CD8-positive, alpha-beta memory T cell (primary cell): ENCODE data around the gene OR5A1. TPM values are rescaled to one million over a fixed set of nuclear protein-coding genes. Genes with fewer than 3 reads are reported as not detected.
A peak's percentile ranks its signal among the peaks of the same experiment; 100 is the strongest.

Source experiments
- CTCF ChIA-PET: fragments of 350-600 bp; sonication (Branson Sonifier 250); formaldehyde crosslinking; loops from one replicate; lab custom pipeline; 2021; ENCODE audit warnings: antibody characterized with exemption; lab: Charles Lee
- POLR2A ChIA-PET: fragments of 350-600 bp; sonication (Branson Sonifier 250); formaldehyde crosslinking; loops from one replicate; lab custom pipeline; 2021; ENCODE audit warnings: antibody characterized with exemption; lab: Charles Lee
- DNase-seq, 5 donors: peaks; one replicate each; pipeline versions ENCODE4 v3.0.0 to v3.0.0-alpha.2; 2020 to 2022; ENCODE audit warnings: mixed read lengths in 1 of 5
- H3K27ac ChIP-seq: one replicate; pipeline ENCODE4 v1.7.0; 2013; ENCODE audit warnings: low read depth, mild to moderate bottlenecking, low read length, moderate library complexity
- H3K27me3 ChIP-seq: 2 replicates; pipeline ENCODE4 v1.7.0; 2013; ENCODE audit warnings: low read length, mild to moderate bottlenecking; ENCODE audit not compliant: insufficient read depth, poor library complexity, severe bottlenecking
- H3K36me3 ChIP-seq: 2 replicates; pipeline ENCODE4 v1.7.0; 2013; ENCODE audit warnings: mild to moderate bottlenecking, low read length, moderate library complexity; ENCODE audit not compliant: insufficient read depth
- H3K4me1 ChIP-seq: 2 replicates; pipeline ENCODE4 v1.7.0; 2013; ENCODE audit warnings: mild to moderate bottlenecking, low read length, moderate library complexity; ENCODE audit not compliant: insufficient read depth
- H3K4me3 ChIP-seq: 2 replicates; pipeline ENCODE4 v1.7.0; 2013; ENCODE audit warnings: mild to moderate bottlenecking, low read length
- H3K9me3 ChIP-seq: 2 replicates; pipeline ENCODE4 v1.7.0; 2013; ENCODE audit warnings: mild to moderate bottlenecking, low read length
- H3K27ac Mint-ChIP-seq, 8 donors: one replicate each; pipeline ENCODE4 v1.8.0; 2020 to 2021; ENCODE audit warnings: mixed read lengths in 8 of 8, mild to moderate bottlenecking in 6 of 8, inconsistent platforms in 3 of 8, moderate library complexity in 3 of 8
- H3K27me3 Mint-ChIP-seq, 2 donors: one replicate each; pipeline ENCODE4 v1.8.0; 2020 to 2021; ENCODE audit warnings: mixed read lengths in 2 of 2, mild to moderate bottlenecking in 1 of 2, moderate library complexity in 1 of 2
- H3K36me3 Mint-ChIP-seq, 3 donors: one replicate each; pipeline ENCODE4 v1.8.0; 2020 to 2021; ENCODE audit warnings: mixed read lengths in 3 of 3, inconsistent platforms in 1 of 3, mild to moderate bottlenecking in 1 of 3
- H3K4me1 Mint-ChIP-seq, 3 donors: one replicate each; pipeline ENCODE4 v1.8.0; 2020 to 2021; ENCODE audit warnings: mixed read lengths in 3 of 3, inconsistent platforms in 1 of 3, mild to moderate bottlenecking in 1 of 3
- H3K4me3 Mint-ChIP-seq, 7 donors: one replicate each; pipeline ENCODE4 v1.8.0; 2020 to 2021; ENCODE audit warnings: mixed read lengths in 7 of 7, mild to moderate bottlenecking in 6 of 7, moderate library complexity in 4 of 7, inconsistent platforms in 2 of 7
- H3K9me3 Mint-ChIP-seq, 5 donors: one replicate each; pipeline ENCODE4 v1.8.0; 2020 to 2022; ENCODE audit warnings: mixed read lengths in 5 of 5, mild to moderate bottlenecking in 3 of 5, moderate library complexity in 2 of 5, inconsistent platforms in 1 of 5
- polyA plus RNA-seq: library from polyadenylated mRNA; unstranded; fragments of 300-500 nt; fragmentation: Illumina TruSeq; gene quantifications from one replicate; pipeline ENCODE4 v1.2.3, GENCODE V29; 2021
- total RNA-seq, 2 experiments: library from RNA; stranded (reverse); gene quantifications; one replicate each; pipeline ENCODE4 v1.2.3, GENCODE V29; 2021

OR5A1 gene
- total RNA-seq (not detected), polyA plus RNA-seq (not detected)

DNA sequence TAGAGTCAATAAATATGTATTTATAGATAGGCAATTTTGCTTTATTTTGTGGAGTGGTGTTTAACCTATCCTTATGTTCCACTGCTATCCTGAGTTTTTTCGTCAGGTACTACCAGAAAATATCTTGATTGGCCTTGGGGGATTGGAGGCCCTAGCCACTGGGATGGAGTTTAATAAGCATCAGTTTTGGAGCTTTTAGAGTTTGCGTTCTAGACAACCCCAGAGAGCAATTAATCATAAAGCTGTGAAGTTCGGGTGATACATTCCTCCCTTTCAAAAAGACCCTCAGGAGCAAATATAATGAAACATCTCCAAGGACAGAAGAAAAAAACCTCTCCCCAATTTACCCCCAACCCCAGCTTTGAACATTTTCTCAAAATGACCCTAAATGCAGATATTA lies at the start of gene OR5A1:
Gene OR5A1, plus strand, starts transcription at position 301 of the 400 bp plus-strand sequence. CDS start 6,700 bp downstream, outside the sequence.
- Histone ChIP-seq H3K4me3 (no peak within 1 kb of the TSS), H3K9me3 (no peaks in the 10 kb centered on the region), H3K36me3 (no peaks in the 10 kb centered on the region), H3K4me1 (no peaks in the 10 kb centered on the region), H3K27me3 (no peaks in the 10 kb centered on the region), H3K27ac (no peak within 1 kb of the TSS)
- Mint-ChIP-seq H3K36me3 (no peaks in the 10 kb centered on the region), H3K27me3 (peaks cover 6 to 8% of the 10 kb centered on the region in 2 donors), H3K4me3 (no peak within 1 kb of the TSS), H3K4me1 (no peaks in the 10 kb centered on the region), H3K27ac (no peak within 1 kb of the TSS), H3K9me3 (no peaks in the 10 kb centered on the region)
- no peak for DNase-seq
- CTCF ChIA-PET, result no interaction called here
- POLR2A ChIA-PET, result no interaction called here

DNA sequence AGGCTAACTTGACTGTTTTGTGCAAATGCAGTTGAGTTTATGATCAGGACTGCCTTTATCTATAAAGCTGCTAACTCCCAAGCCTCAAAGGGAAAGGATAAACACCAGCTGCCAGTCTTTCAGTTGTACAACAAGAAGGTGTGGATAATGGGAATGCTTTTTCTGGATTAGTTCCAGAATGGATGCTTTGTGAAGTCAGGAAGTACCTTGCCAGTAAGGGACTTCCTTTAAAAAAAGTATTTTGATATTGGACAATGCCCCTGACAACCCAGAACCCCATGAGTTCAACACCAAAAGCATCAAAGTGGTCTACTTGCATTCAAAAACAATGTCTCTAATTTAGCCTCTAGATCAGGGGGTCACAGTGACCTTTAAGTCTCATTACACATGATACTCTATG lies 42.1 kb upstream of the OR5A1 start:
- Histone ChIP-seq H3K4me3 (no peak overlapping the region), H3K36me3 (no peaks in the 10 kb centered on the region), H3K9me3 (no peaks in the 10 kb centered on the region), H3K27me3 (peaks cover 3% of the 10 kb centered on the region), H3K4me1 (no peaks in the 10 kb centered on the region), H3K27ac (no peak overlapping the region)
- CTCF ChIA-PET, result no interaction called here
- H3K4me1 Mint-ChIP-seq, result no peaks in the 10 kb centered on the region
- POLR2A ChIA-PET, result no interaction called here
- H3K4me3 Mint-ChIP-seq, result no peak overlapping the region
- H3K36me3 Mint-ChIP-seq, result no peaks in the 10 kb centered on the region
- no peak for DNase-seq
- peaks cover 0 to 3% (median 2%) of the 10 kb centered on the region in 5 donors for H3K9me3 Mint-ChIP-seq
- no peak overlapping the region for H3K27ac Mint-ChIP-seq
- H3K27me3 Mint-ChIP-seq, result peaks cover 6 to 20% of the 10 kb centered on the region in 2 donors

DNA sequence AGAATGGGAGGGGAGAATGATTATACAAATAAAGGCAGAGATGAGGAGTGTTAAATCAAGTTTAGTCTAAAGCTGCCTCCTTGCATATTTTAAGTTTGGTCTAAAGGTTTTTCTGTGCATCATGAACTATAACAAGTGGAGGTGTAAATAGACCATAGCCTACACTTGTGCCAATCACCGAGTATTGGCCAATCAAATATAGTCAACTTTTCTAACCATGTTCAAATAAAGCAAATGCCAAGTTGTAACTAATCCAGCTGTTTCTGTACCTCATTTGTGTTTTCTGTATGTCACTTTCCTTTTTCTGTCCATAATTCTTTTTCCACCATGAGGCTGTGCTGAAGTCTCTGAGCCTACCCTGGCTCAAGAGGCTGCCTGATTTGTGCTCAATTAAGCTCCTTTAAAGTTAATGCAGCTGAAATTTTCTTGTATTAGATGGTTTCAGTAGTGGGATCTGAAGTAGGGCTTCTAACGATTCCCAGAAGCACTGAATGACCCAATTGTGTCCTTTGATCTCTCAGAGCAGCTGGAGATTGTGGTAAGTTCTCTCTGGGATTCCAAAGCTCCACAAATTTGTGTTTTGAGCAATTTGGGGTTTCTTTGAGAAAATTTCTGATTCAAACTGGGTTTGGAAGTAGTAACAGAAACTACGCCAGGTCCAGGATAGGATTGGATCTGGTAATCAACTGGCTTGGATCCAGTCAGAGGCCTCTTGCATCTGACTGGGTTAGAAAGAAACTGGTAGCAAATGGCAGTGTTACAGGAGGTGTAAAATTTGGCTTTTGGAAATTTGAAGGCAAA lies 35.6 kb upstream of the OR5A1 start:
- Mint-ChIP-seq H3K4me3 (no peak overlapping the region), H3K36me3 (no peaks in the 10 kb centered on the region), H3K9me3 (peaks cover 3 to 13% (median 7%) of the 10 kb centered on the region in 5 donors), H3K4me1 (no peaks in the 10 kb centered on the region), H3K27ac (no peak overlapping the region), H3K27me3 (peaks cover 0 to 6% of the 10 kb centered on the region in 2 donors)
- Histone ChIP-seq H3K4me1 (no peaks in the 10 kb centered on the region), H3K27ac (no peak overlapping the region), H3K36me3 (no peaks in the 10 kb centered on the region), H3K27me3 (no peaks in the 10 kb centered on the region), H3K9me3 (no peaks in the 10 kb centered on the region), H3K4me3 (no peak overlapping the region)
- DNase-seq, result no peak
- ChIA-PET CTCF (interaction anchor here (1.1 kb wide), 1 partner anchor 11 kb away, joined by 3 read pairs; no protein-coding TSS in a partner anchor), POLR2A (interaction anchor here (0.7 kb wide), 1 partner anchor 1187 kb away, joined by 3 read pairs; no protein-coding TSS in a partner anchor)

DNA sequence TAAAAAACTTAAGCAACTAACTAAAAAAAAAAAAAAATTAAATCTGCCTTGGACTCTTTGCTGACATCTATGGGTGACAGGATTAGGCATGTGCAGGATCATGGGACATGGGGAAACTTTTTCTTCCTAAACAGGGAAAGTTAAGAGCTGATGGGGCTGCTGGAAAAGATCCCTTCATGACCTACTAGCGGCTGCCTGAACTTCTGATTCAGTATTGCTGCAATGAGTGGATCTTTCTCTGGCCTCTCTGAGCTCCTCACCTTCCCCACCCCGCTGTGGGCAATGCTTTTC lies 35.1 kb upstream of the OR5A1 start:
- no peaks in the 10 kb centered on the region for H3K36me3 ChIP-seq
- peaks cover 0 to 6% of the 10 kb centered on the region in 2 donors for H3K27me3 Mint-ChIP-seq
- H3K4me3 ChIP-seq, result no peak overlapping the region
- CTCF ChIA-PET, result interaction anchor here (1.1 kb wide), 1 partner anchor 12 kb away, joined by 3 read pairs; no protein-coding TSS in a partner anchor
- no peaks in the 10 kb centered on the region for H3K36me3 Mint-ChIP-seq
- no peak overlapping the region for H3K27ac ChIP-seq
- no peaks in the 10 kb centered on the region for H3K27me3 ChIP-seq
- no peak for DNase-seq
- H3K9me3 ChIP-seq, result no peaks in the 10 kb centered on the region
- H3K27ac Mint-ChIP-seq, result no peak overlapping the region
- no peaks in the 10 kb centered on the region for H3K4me1 Mint-ChIP-seq
- POLR2A ChIA-PET, result interaction anchor here (0.7 kb wide), 1 partner anchor 1186 kb away, joined by 3 read pairs; no protein-coding TSS in a partner anchor
- no peak overlapping the region for H3K4me3 Mint-ChIP-seq
- H3K4me1 ChIP-seq, result no peaks in the 10 kb centered on the region
- peaks cover 6 to 13% (median 7%) of the 10 kb centered on the region in 5 donors for H3K9me3 Mint-ChIP-seq

DNA sequence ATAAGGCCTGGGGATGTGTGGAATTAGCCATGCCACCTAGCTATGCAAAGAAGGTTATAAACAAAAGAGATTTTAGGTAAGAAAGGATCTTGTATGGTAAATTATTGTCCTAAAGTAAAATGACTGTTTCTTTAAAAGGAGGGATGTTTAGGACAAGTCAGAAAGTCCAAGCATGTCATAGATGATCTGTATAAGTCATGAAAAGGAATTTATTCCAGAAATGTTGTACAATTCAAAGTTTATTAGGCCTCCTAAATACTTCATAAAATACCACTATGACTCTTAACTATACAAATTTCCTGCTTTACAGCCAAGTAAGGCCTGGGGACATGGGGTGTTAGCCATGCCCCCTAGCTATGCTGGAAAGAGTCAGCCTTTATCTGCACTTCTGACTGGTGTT lies 32.7 kb upstream of the OR5A1 start:
- no peaks in the 10 kb centered on the region for H3K9me3 ChIP-seq
- H3K27ac Mint-ChIP-seq, result no peak overlapping the region
- no peak overlapping the region for H3K4me3 ChIP-seq
- no peak overlapping the region for H3K27ac ChIP-seq
- H3K9me3 Mint-ChIP-seq, result peaks cover 6 to 20% (median 9%) of the 10 kb centered on the region in 5 donors
- no peaks in the 10 kb centered on the region for H3K27me3 ChIP-seq
- no peaks in the 10 kb centered on the region for H3K36me3 Mint-ChIP-seq
- H3K27me3 Mint-ChIP-seq, result peaks cover 0 to 6% of the 10 kb centered on the region in 2 donors
- DNase-seq, result no peak
- no peak overlapping the region for H3K4me3 Mint-ChIP-seq
- ChIA-PET POLR2A (no interaction called here), CTCF (interaction anchor here (1.0 kb wide), 1 partner anchor 11 kb away, joined by 4 read pairs; no protein-coding TSS in a partner anchor)
- no peaks in the 10 kb centered on the region for H3K4me1 ChIP-seq
- H3K36me3 ChIP-seq, result no peaks in the 10 kb centered on the region
- no peaks in the 10 kb centered on the region for H3K4me1 Mint-ChIP-seq

DNA sequence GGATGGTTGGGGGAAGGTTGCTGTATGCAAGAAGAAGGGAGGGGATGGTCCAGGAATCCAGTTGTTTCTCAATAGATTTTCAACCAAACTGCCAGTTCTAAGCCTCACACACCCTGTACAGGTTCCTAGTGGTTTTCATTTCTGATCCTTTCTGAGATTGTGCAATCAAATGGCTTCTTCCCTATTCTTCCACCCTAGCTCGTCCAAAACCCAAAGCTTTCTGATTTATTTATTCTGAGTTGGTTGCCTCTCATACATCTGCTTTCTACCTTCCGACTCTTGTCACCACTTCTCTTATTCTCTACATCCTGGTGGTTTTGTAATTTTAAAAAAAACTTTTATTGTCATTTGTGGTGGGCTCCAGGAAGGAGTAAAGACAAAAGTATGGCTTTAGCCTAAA lies 22.6 kb upstream of the OR5A1 start:
- H3K9me3 Mint-ChIP-seq, result peaks cover 5 to 25% (median 9%) of the 10 kb centered on the region in 5 donors
- H3K4me3 ChIP-seq, result no peak overlapping the region
- H3K27ac Mint-ChIP-seq, result no peak overlapping the region
- H3K4me1 Mint-ChIP-seq, result peaks cover 0 to 9% (median 0%) of the 10 kb centered on the region in 3 donors
- peaks cover 8 to 50% of the 10 kb centered on the region in 2 donors for H3K27me3 Mint-ChIP-seq
- no peaks in the 10 kb centered on the region for H3K27me3 ChIP-seq
- DNase-seq, result no peak
- H3K36me3 ChIP-seq, result no peaks in the 10 kb centered on the region
- H3K9me3 ChIP-seq, result no peaks in the 10 kb centered on the region
- H3K4me1 ChIP-seq, result no peaks in the 10 kb centered on the region
- H3K4me3 Mint-ChIP-seq, result no peak overlapping the region
- POLR2A ChIA-PET, result no interaction called here
- CTCF ChIA-PET, result no interaction called here
- peaks cover 0 to 5% (median 0%) of the 10 kb centered on the region in 3 donors for H3K36me3 Mint-ChIP-seq
- no peak overlapping the region for H3K27ac ChIP-seq

DNA sequence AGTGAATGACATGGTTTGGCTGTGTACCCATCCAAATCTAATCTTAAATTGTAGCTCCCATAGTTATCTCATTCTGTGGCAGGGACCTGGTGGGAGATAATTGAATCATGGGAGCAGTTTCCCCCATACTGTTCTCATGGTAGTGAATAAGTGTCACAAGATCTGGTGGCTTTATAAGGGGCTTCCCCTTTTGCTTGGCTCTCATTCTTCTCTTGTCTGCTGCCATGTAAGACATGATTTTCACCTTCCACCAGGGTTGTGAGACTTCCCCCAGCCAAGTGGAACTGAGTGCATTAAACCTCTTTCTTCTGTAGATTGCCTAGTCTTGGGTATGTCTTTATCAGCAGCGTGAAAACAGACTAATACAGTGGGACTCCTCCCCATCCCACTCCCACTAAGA lies 21.2 kb upstream of the OR5A1 start:
- ChIA-PET CTCF (no interaction called here), POLR2A (no interaction called here)
- H3K9me3 Mint-ChIP-seq, result peaks cover 3 to 11% (median 4%) of the 10 kb centered on the region in 5 donors

DNA sequence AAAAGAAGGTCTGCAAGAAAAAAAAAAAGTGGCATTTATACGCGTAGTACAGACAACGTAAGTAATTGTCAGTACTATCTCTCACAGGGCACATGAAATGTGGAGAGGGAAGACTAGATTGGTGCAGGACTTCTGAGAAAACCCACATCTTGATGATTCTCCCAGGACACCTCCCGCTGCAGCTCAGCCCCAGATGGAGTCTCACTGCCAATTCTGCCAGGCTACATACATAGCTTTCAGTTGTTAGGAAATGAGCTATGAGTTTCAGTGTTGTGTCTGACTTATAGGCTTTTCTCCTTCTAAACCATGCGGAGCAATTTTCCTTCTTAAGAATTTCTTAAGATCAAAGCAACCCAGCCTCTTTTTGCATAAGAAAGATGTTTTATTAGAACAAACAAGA lies 19.7 kb upstream of the OR5A1 start:
- ChIA-PET POLR2A (no interaction called here), CTCF (no interaction called here)
- no peak for DNase-seq
- H3K27ac ChIP-seq, result no peak overlapping the region
- H3K36me3 ChIP-seq, result no peaks in the 10 kb centered on the region
- peaks cover 0 to 6% (median 0%) of the 10 kb centered on the region in 5 donors for H3K9me3 Mint-ChIP-seq
- no peaks in the 10 kb centered on the region for H3K36me3 Mint-ChIP-seq
- H3K9me3 ChIP-seq, result no peaks in the 10 kb centered on the region
- H3K4me3 ChIP-seq, result no peak overlapping the region
- H3K4me1 ChIP-seq, result no peaks in the 10 kb centered on the region
- H3K4me3 Mint-ChIP-seq, result peak overlapping the region in 1 of 7 donors; percentile 24
- no peak overlapping the region for H3K27ac Mint-ChIP-seq
- H3K4me1 Mint-ChIP-seq, result peaks cover 0 to 9% (median 0%) of the 10 kb centered on the region in 3 donors
- peaks cover 8 to 63% of the 10 kb centered on the region in 2 donors for H3K27me3 Mint-ChIP-seq
- H3K27me3 ChIP-seq, result no peaks in the 10 kb centered on the region

More for the DNA sequence above, 21.2 kb upstream of the OR5A1 start:
- H3K27ac ChIP-seq, result no peak overlapping the region
- H3K4me1 ChIP-seq, result no peaks in the 10 kb centered on the region
- no peaks in the 10 kb centered on the region for H3K9me3 ChIP-seq
- H3K27me3 ChIP-seq, result no peaks in the 10 kb centered on the region
- no peak overlapping the region for H3K4me3 ChIP-seq
- Mint-ChIP-seq H3K4me3 (no peak overlapping the region), H3K27me3 (peaks cover 8 to 63% of the 10 kb centered on the region in 2 donors), H3K36me3 (peaks cover 0 to 2% (median 0%) of the 10 kb centered on the region in 3 donors), H3K4me1 (peaks cover 0 to 9% (median 0%) of the 10 kb centered on the region in 3 donors), H3K27ac (no peak overlapping the region)
- H3K36me3 ChIP-seq, result no peaks in the 10 kb centered on the region
- DNase-seq, result no peak
